Measurements from ENCODE around the gene ECHDC3.

- TF ChIP-seq POLR2A (IDR thresholded peaks at IDR 0.05; ENCODE audit: control extremely low read depth in 1 of 2, low read depth in 2 of 2, low read length in 2 of 2) (no peak), SIN3A (conservative IDR thresholded peaks at IDR 0.05 in 1 of 2, IDR thresholded peaks at IDR 0.05 in 1 of 2; ENCODE audit: low read depth in 1 of 2, low read length in 2 of 2) (no peak), CTCF (IDR thresholded peaks at IDR 0.05; ENCODE audit: control extremely low read depth in 1 of 3, insufficient read depth in 1 of 3, low read depth in 1 of 3, low read length in 3 of 3) (no peak), RAD21 (IDR thresholded peaks at IDR 0.05 in 1 of 2, conservative IDR thresholded peaks at IDR 0.05 in 1 of 2; ENCODE audit: low read depth in 2 of 2, low read length in 2 of 2) (no peak), CHD7 (IDR thresholded peaks at IDR 0.05; ENCODE audit: insufficient replicate concordance, low read length) (no peak), KDM5A (IDR thresholded peaks at IDR 0.05; ENCODE audit: low read length) (no peak)
These were observed 34.4 kb upstream of the ECHDC3 start for GRCh38 chr10:11707624-11708350.

Data from H1 (cell line).